Pulmonary artery endothelial cell (primary cell): ENCODE data around the gene KIF26A. TPM values are rescaled to one million over a fixed set of nuclear protein-coding genes. Genes with fewer than 3 reads are reported as not detected.

Experiments
- DNase-seq: peaks from one replicate; pipeline ENCODE4 v3.0.0-alpha.2; 2011; ENCODE audit warnings: low read depth, low spot score
- total RNA-seq: library from RNA; depleted of rRNA; stranded (reverse); fragments of >200 nt; gene quantifications from 2 replicates; pipeline ENCODE4 v1.2.3, GENCODE V29; 2014

KIF26A gene
- total RNA-seq, 1 donor from 2014 or later: 13.4 TPM

DNA sequence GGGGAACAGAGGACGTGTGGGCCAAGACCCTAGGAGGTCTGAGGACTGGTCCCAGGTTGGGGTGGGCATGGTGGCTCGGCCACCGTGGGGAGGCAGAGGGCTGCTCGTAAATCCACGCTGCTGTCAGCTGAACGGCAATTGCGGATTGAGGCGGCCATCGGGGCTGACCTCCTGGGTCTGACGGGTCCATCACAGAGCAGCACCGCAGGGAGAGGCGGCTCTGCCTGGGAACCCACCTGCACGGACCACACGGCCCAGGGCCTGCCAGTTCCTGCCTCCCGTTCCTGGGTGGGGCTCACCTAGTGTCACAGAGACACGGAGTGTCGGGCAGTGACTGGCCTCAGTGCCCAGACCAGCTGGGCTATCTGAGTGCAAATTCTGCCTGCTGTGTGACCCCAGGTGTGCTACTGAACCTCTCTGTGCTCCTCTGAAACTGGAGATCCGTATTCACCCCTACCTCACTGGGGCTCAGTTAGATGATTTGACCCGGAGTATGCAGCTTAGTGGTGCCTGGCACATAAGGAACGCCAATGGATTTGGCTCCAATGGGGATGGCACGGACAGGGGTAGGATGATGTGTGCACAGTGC, 53.1 kb downstream of the KIF26A start:
- no peak for DNase-seq

DNA sequence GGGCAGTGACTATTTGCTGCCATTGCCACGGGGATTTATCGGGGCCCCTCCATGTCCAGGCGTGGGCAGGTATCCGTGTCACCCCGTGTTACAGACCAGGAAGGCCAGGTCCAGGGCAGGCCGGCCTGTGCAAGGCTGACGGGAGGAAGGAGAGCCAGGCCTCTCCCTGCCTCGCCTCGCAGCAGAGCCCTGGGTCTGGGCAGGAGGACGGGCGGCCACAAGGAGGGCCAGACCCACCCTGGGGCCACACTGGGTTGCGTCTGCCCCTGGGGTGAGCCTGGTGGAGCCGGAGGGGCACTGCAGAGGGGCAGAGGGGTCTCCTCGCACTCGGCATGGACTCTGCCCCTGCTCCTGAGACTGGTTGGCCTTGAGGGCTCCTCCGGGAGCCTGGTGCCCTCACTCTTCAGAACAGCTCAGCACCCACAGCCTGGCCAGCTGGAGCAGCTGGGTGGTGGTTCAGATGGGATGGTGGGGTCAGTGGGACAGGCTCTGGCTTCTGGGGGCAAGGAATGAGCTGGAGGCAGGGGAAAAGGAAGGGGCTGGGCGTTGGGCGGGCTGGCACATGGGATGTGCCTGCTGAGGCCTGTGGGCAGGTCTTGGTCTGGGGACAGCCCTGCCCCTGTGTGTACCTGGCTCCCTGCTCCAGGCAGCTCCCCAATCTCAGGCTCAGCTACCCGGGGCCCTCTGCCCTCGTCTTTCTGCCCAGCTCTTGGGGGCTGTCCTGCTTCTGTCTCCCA, 53.9 kb downstream of the KIF26A start:
- DNase-seq: no peak

- no peak for DNase-seq
These were observed 54.5 kb downstream of the KIF26A start for GRCh38 chr14:104192883-104193245.

DNA sequence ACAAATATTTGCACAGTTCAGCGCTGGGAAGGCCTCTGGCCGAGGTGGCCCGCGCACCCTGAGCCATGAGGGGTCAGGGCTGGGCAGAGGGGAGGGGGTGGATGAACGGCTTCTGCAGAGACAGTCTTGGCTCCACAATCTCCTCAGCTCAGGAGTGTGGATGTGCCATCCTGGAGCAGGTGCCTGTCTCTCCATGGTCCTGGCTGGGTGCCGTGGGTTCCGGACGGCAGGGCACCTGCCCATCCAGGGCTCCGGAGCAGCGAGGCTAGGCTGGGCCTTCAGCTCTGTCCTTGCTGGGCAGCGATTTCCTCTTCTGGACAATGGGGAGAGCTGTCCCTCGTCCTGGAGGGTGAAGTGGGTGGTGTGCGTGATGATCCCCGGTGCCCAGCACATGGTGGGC, 55.6 kb downstream of the KIF26A start:
- no peak for DNase-seq

DNA sequence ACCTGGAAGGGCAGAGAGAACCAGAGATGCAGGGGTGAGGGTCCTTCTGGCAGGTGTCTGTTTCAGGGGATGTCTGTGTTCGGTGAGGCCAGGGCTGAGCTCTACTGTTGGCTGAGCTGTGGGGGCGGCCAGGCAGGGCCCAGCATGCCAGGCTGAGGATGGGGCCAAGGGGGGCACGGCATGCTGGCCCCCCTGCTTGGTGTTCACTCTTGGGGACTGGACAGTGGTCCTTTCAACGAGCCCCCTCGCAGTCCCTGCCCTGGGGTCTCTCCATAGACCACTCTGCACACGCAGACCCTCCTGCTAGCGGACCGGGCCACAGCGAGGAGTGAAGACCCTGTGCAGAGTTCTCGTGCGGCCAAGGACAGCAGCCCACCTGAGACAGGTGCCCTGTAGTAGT, 56.3 kb downstream of the KIF26A start:
- no peak for DNase-seq

- DNase-seq: no peak
These were observed 57.0 kb downstream of the KIF26A start for GRCh38 chr14:104195361-104195760.

DNA sequence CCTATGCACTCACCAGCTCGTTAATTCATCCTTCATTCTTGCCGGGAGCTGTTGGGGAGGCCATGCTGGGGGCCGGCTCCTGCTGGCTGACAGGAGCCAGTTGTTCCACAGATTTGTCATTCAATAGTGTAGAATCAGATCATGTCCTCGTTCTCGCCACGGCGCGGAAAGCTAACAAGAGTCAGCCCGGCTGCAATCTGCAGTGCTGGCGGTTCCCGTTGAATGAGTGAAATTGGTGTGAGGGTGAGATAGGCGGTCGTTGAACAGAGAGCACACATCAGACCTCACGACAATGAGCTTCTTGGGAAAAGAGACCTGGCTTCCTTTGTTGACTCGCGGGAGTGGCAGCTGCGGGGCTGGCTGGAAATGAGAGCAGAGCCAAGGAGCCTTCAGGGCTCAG, 57.5 kb downstream of the KIF26A start:
- no peak for DNase-seq

DNA sequence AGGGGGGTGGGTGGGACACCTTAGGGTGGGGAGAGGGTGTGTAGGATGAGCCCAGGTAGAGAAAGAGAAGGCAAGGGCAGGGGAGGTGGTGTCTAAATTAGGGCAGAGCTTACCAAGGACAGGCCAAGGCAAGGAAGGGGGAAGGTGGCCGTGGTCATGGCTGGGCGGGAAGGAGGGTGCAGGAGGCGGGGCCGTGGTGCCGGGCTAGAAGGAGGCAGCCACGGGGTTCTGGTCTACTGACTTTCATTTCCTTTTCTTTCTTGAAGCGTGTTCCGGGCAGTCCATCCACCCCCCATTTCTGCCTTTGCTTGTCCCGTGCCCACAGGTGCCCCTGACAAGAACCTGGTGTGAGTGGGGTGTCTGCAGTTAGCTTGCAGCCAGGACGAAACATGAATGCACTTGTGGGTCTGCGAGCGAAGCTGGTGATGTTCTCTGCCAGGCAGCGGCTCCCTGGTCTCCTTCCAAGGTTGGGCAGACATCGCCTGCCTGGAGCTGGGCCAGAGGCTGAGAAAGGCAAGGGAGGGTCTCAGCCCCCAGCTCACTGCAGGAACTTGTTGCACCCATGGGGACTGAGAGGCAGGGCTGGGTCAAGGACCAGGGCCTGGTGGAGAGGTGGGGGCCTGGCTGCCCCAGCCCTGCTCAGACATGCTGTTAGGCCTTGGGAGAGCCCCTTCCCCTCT, 58.2 kb downstream of the KIF26A start:
- DNase-seq: no peak

- no peak for DNase-seq
These were observed 59.3 kb downstream of the KIF26A start for GRCh38 chr14:104197449-104198247.

GRCh38 chr14:104199266-104199895, 61.0 kb downstream of the KIF26A start:
- no peak for DNase-seq

DNA sequence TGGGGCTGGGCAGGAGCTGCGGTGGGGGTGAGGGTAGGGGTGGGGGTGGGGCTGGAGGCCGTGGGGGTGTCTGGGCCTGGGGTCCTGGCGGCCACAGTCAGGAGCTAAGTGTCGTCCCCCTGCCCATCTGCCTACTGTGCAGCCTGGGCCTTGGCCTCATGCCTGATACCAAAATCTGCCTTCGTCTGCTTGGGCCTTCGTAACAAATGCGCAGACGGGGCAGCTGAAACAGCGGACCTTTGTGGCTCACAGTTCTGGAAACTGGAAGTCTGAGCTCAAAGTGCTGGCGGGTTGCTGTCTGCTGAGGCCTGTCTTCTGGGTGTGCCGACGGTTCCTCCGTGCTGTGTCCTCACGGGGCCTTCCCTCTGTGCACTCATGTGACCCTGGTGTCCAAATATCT, 61.7 kb downstream of the KIF26A start:
- DNase-seq: no peak

DNA sequence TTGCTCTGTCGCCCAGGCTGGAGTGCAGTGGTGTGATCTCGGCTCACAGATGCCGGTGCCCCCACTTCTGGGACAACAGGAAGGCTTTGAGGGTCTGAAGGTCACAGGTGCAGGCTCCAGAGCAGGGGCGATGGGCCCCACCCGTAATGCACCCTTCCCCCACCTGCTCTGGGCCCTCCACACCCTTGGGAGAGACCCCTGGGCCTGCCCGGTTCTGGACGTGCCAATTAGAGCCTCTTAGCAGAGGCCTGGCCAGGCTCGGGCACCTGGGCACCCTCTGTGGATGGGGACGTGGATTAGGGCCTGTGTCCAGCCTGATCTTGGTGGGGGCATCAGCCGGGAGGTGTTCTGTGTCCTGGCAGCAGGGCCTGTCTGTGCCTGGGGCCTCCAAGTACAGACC, 62.2 kb downstream of the KIF26A start:
- DNase-seq: no peak

DNA sequence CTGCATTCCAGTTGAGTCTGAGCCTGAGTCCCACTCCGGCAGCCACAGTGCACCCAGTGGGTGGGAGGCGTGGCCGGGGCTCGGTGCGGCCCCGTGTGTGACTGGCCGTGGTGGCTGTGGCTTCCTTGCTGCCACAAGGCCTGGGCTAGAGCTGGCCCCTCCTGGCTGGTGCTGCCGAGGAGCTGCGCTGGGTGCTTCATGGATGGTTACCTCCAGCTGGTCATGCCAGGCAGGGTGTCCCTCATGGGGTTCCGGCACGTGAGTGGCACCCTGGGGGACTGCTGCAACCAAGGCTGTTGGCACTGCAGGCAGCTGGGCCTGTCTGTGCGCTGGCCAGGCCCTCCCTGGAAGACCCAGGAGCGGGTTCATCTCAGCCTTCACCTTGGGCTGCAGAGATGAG, 62.7 kb downstream of the KIF26A start:
- DNase-seq: no peak

DNA sequence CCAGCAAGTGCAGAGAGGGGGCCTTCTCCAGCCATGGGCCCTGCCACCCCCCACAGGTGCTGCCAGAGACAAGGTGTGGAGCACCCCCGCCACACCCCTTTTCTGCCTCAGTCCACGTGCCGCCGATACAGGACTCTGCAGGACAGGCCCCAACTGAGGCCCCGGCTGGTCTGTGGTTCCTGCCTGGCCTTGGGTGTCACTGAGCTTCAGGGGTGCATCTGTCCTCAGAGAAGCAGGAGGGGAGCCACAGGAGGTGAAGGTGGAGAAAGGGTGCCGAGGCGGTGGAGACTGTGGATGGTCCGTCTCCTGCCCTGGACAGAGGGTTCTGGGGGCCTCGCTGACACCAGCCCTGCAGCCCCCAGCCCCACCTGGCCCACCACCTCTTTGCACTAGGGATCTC, 63.1 kb downstream of the KIF26A start:
- no peak for DNase-seq

DNA sequence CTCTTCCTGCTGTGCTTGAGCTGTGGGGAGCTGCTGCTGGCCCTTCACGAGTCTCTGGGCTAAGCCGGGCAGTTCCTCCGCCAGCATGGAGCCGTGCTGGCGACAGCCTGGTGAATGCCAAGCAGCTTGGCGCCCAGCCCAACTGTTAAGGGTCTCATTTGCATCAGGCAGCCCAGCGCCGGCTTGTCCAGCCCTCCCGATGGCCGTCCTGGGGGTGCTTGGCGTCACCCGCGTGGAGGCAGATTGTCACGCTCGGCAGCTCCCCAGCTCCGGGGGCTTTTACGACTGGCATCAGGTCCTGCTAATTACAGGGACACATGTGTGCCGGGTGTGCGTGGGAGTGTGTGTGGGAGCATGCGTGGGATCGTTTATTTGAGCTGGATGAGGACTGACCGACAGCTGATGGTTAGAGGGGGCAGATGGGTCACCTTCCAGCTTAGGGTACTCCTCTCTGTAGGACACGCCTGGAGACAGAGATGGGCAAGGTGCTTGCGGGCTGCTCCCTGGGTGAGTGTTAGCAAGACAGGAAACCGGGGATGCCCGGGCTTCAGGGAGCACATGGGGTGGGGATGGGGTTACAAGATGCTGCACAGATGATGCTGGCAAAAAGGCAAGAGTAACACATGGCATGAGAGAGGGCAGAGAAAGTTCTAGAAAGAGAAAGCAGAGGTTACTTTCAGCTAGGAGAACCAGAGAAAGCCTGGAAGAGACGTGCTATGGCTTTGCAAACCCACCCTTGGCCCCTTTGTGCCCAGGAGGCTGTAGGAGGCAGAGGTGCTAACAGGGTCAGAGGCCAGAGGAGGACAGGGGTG, 64.1 kb downstream of the KIF26A start:
- no peak for DNase-seq

DNA sequence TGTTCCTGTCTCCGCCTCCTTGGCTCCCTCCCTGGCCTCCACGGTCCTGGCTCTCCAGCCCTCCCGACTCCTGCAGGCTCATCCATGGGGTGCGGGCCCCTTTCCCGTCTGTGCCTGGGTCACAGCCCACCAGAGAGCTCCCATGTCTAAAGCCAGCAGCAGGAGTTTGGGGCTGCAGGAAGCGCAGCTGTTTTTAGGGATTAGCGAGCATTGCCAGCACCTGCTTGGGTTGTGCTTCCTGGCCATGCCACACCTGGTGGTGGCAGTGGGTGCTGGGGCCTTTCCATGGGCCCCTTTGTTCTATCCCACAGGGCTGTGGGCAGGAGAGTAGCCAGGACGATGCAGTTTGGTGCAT, 64.7 kb downstream of the KIF26A start:
- DNase-seq: no peak

DNA sequence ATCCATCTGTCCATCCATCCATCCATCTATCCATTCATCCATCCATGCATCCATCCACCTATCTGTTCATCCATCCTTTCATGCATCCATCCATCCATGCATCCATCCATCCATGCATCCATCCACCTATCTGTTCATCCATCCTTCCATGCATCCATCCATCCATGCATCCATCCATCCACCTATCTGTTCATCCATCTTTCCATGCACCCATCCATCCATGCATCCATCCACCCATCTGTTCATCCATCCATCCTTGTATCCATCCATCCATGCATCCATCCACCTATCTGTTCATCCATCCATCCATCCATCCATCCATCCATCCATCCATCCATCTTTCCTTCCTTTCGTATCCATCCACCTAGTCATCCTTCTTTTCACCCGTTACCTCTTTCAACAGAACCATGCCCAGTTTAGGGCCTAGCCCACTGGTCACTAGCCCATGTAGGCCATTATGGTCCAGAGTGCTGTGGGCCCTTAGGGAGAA, 66.3 kb downstream of the KIF26A start:
- no peak for DNase-seq

- no peak for DNase-seq
These were observed 67.4 kb downstream of the KIF26A start for GRCh38 chr14:104205781-104206180.

DNA sequence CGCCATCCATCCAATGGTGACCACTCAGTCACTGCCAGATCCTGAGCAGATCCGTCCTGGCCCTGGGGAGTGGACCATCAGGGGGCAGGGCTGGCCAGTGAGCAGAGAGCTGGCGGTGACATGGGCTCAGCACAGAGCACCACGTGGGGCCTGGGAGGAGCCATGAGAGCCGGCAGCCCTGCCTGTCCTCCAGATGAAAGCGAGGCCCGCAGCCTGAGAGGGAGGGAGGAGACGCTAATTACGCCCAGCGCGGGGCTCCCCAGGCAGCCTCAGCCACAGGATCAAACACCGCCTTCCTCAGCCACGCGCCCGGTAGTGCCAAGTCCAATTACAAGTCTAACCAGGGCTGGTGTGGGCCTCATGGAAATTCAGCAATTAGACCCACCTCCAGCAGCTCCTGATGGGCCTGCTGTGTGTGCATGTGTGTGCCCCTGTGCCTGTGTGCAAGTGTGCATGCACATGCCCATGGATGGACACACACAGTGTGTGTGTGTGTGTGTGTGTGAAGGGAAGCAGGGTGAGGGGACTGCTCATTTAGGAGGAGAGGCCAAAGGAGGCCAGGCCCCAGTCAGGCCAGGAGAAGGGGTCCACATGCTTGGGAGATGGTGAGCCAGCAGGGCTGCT, 68.0 kb downstream of the KIF26A start:
- DNase-seq: no peak
